ENCODE measurements around the gene SLC30A3. TPM values are rescaled to one million over a fixed set of nuclear protein-coding genes. Genes with fewer than 3 reads are reported as not detected.

The SLC30A3 gene
- total RNA-seq, 4 donors from 2014 or later: 0.35 TPM; not detected in 3

DNA sequence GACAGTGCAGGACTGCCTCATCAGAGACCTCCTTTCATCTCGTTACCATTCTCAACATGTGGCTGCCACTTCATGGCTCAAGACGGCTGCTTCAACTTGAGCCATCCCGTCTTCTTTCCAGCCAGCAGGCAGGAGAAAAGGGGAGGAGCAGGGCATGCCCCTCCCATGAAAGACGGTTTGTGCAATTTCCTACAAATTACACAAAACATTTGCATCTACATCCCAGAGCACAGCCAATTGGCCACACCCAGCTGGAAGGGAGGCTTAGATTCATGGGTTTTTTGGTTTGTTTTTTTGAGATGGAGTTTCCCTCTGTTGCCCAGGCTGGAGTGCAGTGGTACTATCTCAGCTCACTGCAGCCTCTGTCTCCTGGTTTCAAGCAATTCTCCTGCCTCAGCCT lies 33.6 kb upstream of the SLC30A3 start:
- no peak for DNase-seq
- no peak overlapping the region for H3K4me3 ChIP-seq
- no peaks in the 10 kb centered on the region for H3K4me1 ChIP-seq
- H3K27me3 ChIP-seq: no peaks in the 10 kb centered on the region
- H3K36me3 ChIP-seq: no peaks in the 10 kb centered on the region
- no peak for TF ChIP-seq POLR2A (IDR thresholded peaks at IDR 0.05)
- TF ChIP-seq CTCF (IDR thresholded peaks at IDR 0.05): no peak
- H3K27ac ChIP-seq: no peak overlapping the region
- no peaks in the 10 kb centered on the region for H3K9me3 ChIP-seq

DNA sequence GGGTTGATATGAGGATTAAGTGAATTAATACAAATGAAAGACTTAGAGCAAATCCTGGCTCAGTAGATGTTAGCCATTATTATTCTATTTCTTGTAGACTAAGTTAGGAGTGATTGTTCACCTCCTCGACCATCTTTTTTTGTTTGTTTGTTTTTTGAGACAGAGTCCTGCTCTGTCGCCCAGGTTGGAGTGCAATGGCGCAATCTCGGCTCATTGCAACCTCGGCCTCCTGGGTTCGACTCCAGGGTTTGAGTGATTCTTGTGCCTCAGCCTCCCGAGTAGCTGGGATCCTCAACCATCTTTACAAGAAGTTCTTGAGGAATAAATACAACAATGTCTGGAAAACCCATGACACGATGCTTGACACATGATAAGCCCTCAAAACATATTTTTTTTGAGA lies 32.1 kb upstream of the SLC30A3 start:
- no peak overlapping the region for H3K27ac ChIP-seq
- H3K4me1 ChIP-seq: no peaks in the 10 kb centered on the region
- no peak overlapping the region for H3K4me3 ChIP-seq
- H3K27me3 ChIP-seq: no peaks in the 10 kb centered on the region
- no peaks in the 10 kb centered on the region for H3K9me3 ChIP-seq
- no peaks in the 10 kb centered on the region for H3K36me3 ChIP-seq
- TF ChIP-seq CTCF (IDR thresholded peaks at IDR 0.05) (no peak), POLR2A (IDR thresholded peaks at IDR 0.05) (no peak)
- no peak for DNase-seq

- Histone ChIP-seq H3K4me3 (no peak overlapping the region), H3K27me3 (no peaks in the 10 kb centered on the region), H3K9me3 (no peaks in the 10 kb centered on the region), H3K27ac (no peak overlapping the region), H3K4me1 (no peaks in the 10 kb centered on the region), H3K36me3 (no peaks in the 10 kb centered on the region)
- no peak for TF ChIP-seq CTCF (IDR thresholded peaks at IDR 0.05)
- no peak for TF ChIP-seq POLR2A (IDR thresholded peaks at IDR 0.05)
- no peak for DNase-seq
These were observed 29.0 kb upstream of the SLC30A3 start for GRCh38 chr2:27291865-27292264.

- Histone ChIP-seq H3K4me1 (no peaks in the 10 kb centered on the region), H3K27ac (no peak overlapping the region), H3K36me3 (no peaks in the 10 kb centered on the region), H3K9me3 (no peaks in the 10 kb centered on the region), H3K4me3 (no peak overlapping the region), H3K27me3 (no peaks in the 10 kb centered on the region)
- no peak for TF ChIP-seq CTCF (IDR thresholded peaks at IDR 0.05)
- no peak for TF ChIP-seq POLR2A (IDR thresholded peaks at IDR 0.05)
- no peak for DNase-seq
These were observed 27.7 kb upstream of the SLC30A3 start for GRCh38 chr2:27290549-27290948.

DNA sequence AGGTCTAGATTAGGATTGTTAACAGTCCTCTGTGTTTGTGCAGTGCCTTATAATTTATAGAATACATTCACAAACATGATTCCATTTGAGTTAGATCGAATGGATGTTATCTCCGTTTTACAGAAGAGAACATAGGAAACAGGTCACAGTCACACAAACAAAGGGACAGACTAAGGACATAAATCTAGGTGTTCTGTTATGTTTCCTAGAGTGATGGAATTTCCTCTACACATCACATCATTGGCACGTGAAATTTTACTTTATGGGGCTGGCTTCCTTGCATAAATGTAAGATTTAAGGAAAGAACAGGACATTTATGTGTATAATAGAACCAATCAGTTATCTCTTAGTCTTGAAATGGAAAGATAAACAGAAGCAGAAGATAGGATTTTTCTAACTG lies 25.8 kb upstream of the SLC30A3 start:
- TF ChIP-seq CTCF (IDR thresholded peaks at IDR 0.05) (no peak), POLR2A (IDR thresholded peaks at IDR 0.05) (no peak)
- Histone ChIP-seq H3K36me3 (no peaks in the 10 kb centered on the region), H3K4me3 (no peak overlapping the region), H3K9me3 (no peaks in the 10 kb centered on the region), H3K4me1 (no peaks in the 10 kb centered on the region), H3K27me3 (no peaks in the 10 kb centered on the region), H3K27ac (no peak overlapping the region)
- DNase-seq: no peak

- Histone ChIP-seq H3K36me3 (no peaks in the 10 kb centered on the region), H3K27me3 (no peaks in the 10 kb centered on the region), H3K9me3 (no peaks in the 10 kb centered on the region), H3K4me3 (no peak overlapping the region), H3K27ac (no peak overlapping the region), H3K4me1 (no peaks in the 10 kb centered on the region)
- no peak for TF ChIP-seq POLR2A (IDR thresholded peaks at IDR 0.05)
- no peak for TF ChIP-seq CTCF (IDR thresholded peaks at IDR 0.05)
- DNase-seq: no peak
These were observed 22.6 kb upstream of the SLC30A3 start for GRCh38 chr2:27285481-27285880.

All from Peyer's patch (tissue), 4 donors.